NK-92 (cell line): Measurements from ENCODE around the gene SERPINE2.
"Not testable (repeated sequence)": the region's sequence is repeated elsewhere in the genome, so short reads cannot be mapped to it uniquely, and the experiment has no call there.

ENCODE experiments used
- DNase-seq: peaks from one replicate; lab custom pipeline; 2025; ENCODE audit not compliant: unreplicated experiment; lab: John Stamatoyannopoulos, UW

Gene SERPINE2

GRCh38 chr2:224017957-224018356 is 21.1 kb downstream of the SERPINE2 start:
- no peak for DNase-seq

- no peak for DNase-seq
Observed at GRCh38 chr2:224016963-224017362, 22.1 kb downstream of the SERPINE2 start.

GRCh38 chr2:224014336-224014735 is 24.8 kb downstream of the SERPINE2 start:
- DNase-seq, result no peak

- no peak for DNase-seq
Observed at GRCh38 chr2:224011837-224012236, 27.2 kb downstream of the SERPINE2 start.

GRCh38 chr2:224009605-224010315 is 29.3 kb downstream of the SERPINE2 start:
- no peak for DNase-seq

- no peak for DNase-seq
Observed at GRCh38 chr2:224008702-224009261, 30.3 kb downstream of the SERPINE2 start.

GRCh38 chr2:224004105-224004695 is 34.9 kb downstream of the SERPINE2 start:
- no peak for DNase-seq

GRCh38 chr2:224000662-224001061 is 38.4 kb downstream of the SERPINE2 start:
- not testable (repeated sequence) for DNase-seq

GRCh38 chr2:223999862-224000261 is 39.2 kb downstream of the SERPINE2 start:
- DNase-seq, result no peak

- DNase-seq, result no peak
Observed at GRCh38 chr2:223998948-223999347, 40.1 kb downstream of the SERPINE2 start.

GRCh38 chr2:223997938-223998337 is 41.1 kb downstream of the SERPINE2 start:
- no peak for DNase-seq

GRCh38 chr2:223996391-223996790 is 42.7 kb downstream of the SERPINE2 start:
- no peak for DNase-seq

- DNase-seq, result no peak
Observed at GRCh38 chr2:223995569-223995968, 43.5 kb downstream of the SERPINE2 start.

- DNase-seq, result no peak
Observed at GRCh38 chr2:223994562-223995162, 44.4 kb downstream of the SERPINE2 start.

- peak; percentile 14 for DNase-seq
Observed at GRCh38 chr2:223993634-223994232, 45.4 kb downstream of the SERPINE2 start.

GRCh38 chr2:223991611-223992010 is 47.5 kb downstream of the SERPINE2 start:
- DNase-seq, result no peak

GRCh38 chr2:223989856-223990232 is 49.2 kb downstream of the SERPINE2 start:
- DNase-seq, result no peak

GRCh38 chr2:223989206-223989855 is 49.8 kb downstream of the SERPINE2 start:
- DNase-seq, result no peak

- DNase-seq, result no peak
Observed at GRCh38 chr2:223981241-223981640, 57.8 kb downstream of the SERPINE2 start.

- DNase-seq, result no peak
Observed at GRCh38 chr2:223980803-223981202, 58.3 kb downstream of the SERPINE2 start.

- DNase-seq, result no peak
Observed at GRCh38 chr2:223980397-223980735, 58.7 kb downstream of the SERPINE2 start.
